Measurements from ENCODE around the gene SLPI.

- TF ChIP-seq CTCF (IDR thresholded peaks at IDR 0.05), result no peak
- no peak for TF ChIP-seq EP300 (IDR thresholded peaks at IDR 0.05)
- no peak for TF ChIP-seq POLR2A (IDR thresholded peaks at IDR 0.05)
- no peak for TF ChIP-seq POLR2AphosphoS5 (IDR thresholded peaks at IDR 0.05)
Measured at GRCh38 chr20:45248609-45249008, 5.8 kb downstream of the SLPI start.
